Mesendoderm (in vitro differentiated cells): ENCODE results near the gene MAP2K4.

Experiments used
- DNase-seq: peaks from one replicate; pipeline ENCODE4 v3.0.0; 2013
- H2AK5ac ChIP-seq: 2 replicates; pipeline ENCODE4 v1.6.1; 2013; ENCODE audit warnings: low read length, inconsistent platforms
- H2BK120ac ChIP-seq: 2 replicates; pipeline ENCODE4 v1.6.1; 2013; ENCODE audit warnings: low read depth, mild to moderate bottlenecking, low read length, moderate library complexity, mixed read lengths
- H2BK15ac ChIP-seq: replicated peaks from 2 replicates; pipeline ENCODE4 v1.6.1; 2013; ENCODE audit warnings: low read depth, mild to moderate bottlenecking, moderate library complexity
- H2BK5ac ChIP-seq: 2 replicates; pipeline ENCODE4 v1.6.1; 2013; ENCODE audit warnings: low read length, inconsistent platforms
- H3K18ac ChIP-seq: 2 replicates; pipeline ENCODE4 v1.6.1; 2013; ENCODE audit warnings: mild to moderate bottlenecking, low read length, mixed read lengths
- H3K23ac ChIP-seq: one replicate; pipeline ENCODE4 v1.6.1; 2013; ENCODE audit warnings: low read length
- H3K27ac ChIP-seq: 2 replicates; pipeline ENCODE4 v1.5.1; 2013; ENCODE audit warnings: low read depth, mild to moderate bottlenecking, inconsistent platforms, low read length, moderate library complexity
- H3K27me3 ChIP-seq: 2 replicates; pipeline ENCODE4 v1.6.1; 2013; ENCODE audit warnings: low read length, control low read depth, mild to moderate bottlenecking, inconsistent platforms; ENCODE audit not compliant: insufficient read depth, poor library complexity
- H3K36me3 ChIP-seq: 2 replicates; pipeline ENCODE4 v1.6.1; 2013; ENCODE audit warnings: low read length, inconsistent platforms; ENCODE audit not compliant: control insufficient read depth, insufficient read depth
- H3K4ac ChIP-seq: one replicate; pipeline ENCODE4 v1.6.1; 2013; ENCODE audit warnings: low read depth, mild to moderate bottlenecking, low read length, moderate library complexity
- H3K4me1 ChIP-seq: 2 replicates; pipeline ENCODE4 v1.6.1; 2013; ENCODE audit warnings: low read depth, low read length, inconsistent platforms; ENCODE audit not compliant: control insufficient read depth
- H3K4me2 ChIP-seq: 2 replicates; pipeline ENCODE4 v1.6.1; 2013; ENCODE audit warnings: low read length
- H3K4me3 ChIP-seq: 2 replicates; pipeline ENCODE4 v1.5.1; 2013; ENCODE audit warnings: mild to moderate bottlenecking, low read length
- H3K56ac ChIP-seq: one replicate; pipeline ENCODE4 v1.6.1; 2013; ENCODE audit warnings: low read length
- H3K79me1 ChIP-seq: 2 replicates; pipeline ENCODE4 v1.6.1; 2013; ENCODE audit warnings: low read length, inconsistent platforms
- H3K79me2 ChIP-seq: 2 replicates; pipeline ENCODE4 v1.6.1; 2013; ENCODE audit warnings: mild to moderate bottlenecking, low read length; ENCODE audit not compliant: control insufficient read depth, insufficient read depth
- H3K9ac ChIP-seq: 2 replicates; pipeline ENCODE4 v1.6.1; 2013; ENCODE audit warnings: low read length, inconsistent platforms
- H4K5ac ChIP-seq: one replicate; pipeline ENCODE4 v1.6.1; 2013; ENCODE audit warnings: low read length
- H4K8ac ChIP-seq: one replicate; pipeline ENCODE4 v1.6.1; 2013; ENCODE audit warnings: low read depth, mild to moderate bottlenecking, control low read depth, low read length, moderate library complexity
- WGBS: extraction: QIAGEN DNeasy Blood & Tissue Kit; methylation state at CpG from one replicate; pipeline ENCODE4 v1.1.7; 2013; ENCODE audit warnings: low lambda C conversion rate, missing lambda C conversion rate; ENCODE audit not compliant: insufficient coverage; ENCODE audit errors: extremely low coverage; 5-methylcytosine and 5-hydroxymethylcytosine counted together

Gene MAP2K4

GRCh38 chr17:11986179-11986941, 34.3 kb upstream of the MAP2K4 start:
- Histone ChIP-seq H3K4me2 (no peak overlapping the region), H3K79me2 (no peaks in the 10 kb centered on the region), H3K27ac (no peak overlapping the region), H2BK120ac (peak overlapping the region; percentile 90), H3K23ac (no peak overlapping the region), H2BK5ac (no peak overlapping the region), H2AK5ac (no peak overlapping the region), H4K5ac (no peak overlapping the region), H3K56ac (peak overlapping the region; percentile 34), H3K18ac (peak overlapping the region; percentile 61), H3K9ac (no peak overlapping the region), H3K4ac (peak overlapping the region; percentile 12), H3K27me3 (no peaks in the 10 kb centered on the region), H3K4me1 (peaks cover 2% of the 10 kb centered on the region), H3K4me3 (no peak overlapping the region), H3K36me3 (no peaks in the 10 kb centered on the region), H4K8ac (no peak overlapping the region), H3K79me1 (no peaks in the 10 kb centered on the region), H2BK15ac (no peak overlapping the region)
- peak; percentile 67 for DNase-seq
- WGBS: no CpG with 5 or more reads among the region's 4 CpGs

GRCh38 chr17:11986942-11987329, 33.7 kb upstream of the MAP2K4 start:
- peaks cover 2% of the 10 kb centered on the region for H3K4me1 ChIP-seq
- no peaks in the 10 kb centered on the region for H3K27me3 ChIP-seq
- H3K79me1 ChIP-seq: no peaks in the 10 kb centered on the region
- WGBS: no CpG with 5 or more reads among the region's 5 CpGs
- no peak overlapping the region for H3K56ac ChIP-seq
- peak overlapping the region; percentile 90 for H2BK120ac ChIP-seq
- H3K4me3 ChIP-seq: no peak overlapping the region
- H4K5ac ChIP-seq: no peak overlapping the region
- no peak overlapping the region for H2AK5ac ChIP-seq
- peak overlapping the region; percentile 12 for H3K4ac ChIP-seq
- H3K9ac ChIP-seq: no peak overlapping the region
- H3K27ac ChIP-seq: no peak overlapping the region
- H3K23ac ChIP-seq: no peak overlapping the region
- H2BK5ac ChIP-seq: no peak overlapping the region
- no peak overlapping the region for H4K8ac ChIP-seq
- H3K4me2 ChIP-seq: no peak overlapping the region
- no peaks in the 10 kb centered on the region for H3K79me2 ChIP-seq
- peak; percentile 65 for DNase-seq
- no peaks in the 10 kb centered on the region for H3K36me3 ChIP-seq
- no peak overlapping the region for H2BK15ac ChIP-seq
- peak overlapping the region; percentile 61 for H3K18ac ChIP-seq

- Histone ChIP-seq H3K56ac (no peak overlapping the region), H3K9ac (no peak overlapping the region), H3K18ac (no peak overlapping the region), H4K8ac (no peak overlapping the region), H3K27me3 (no peaks in the 10 kb centered on the region), H2BK15ac (no peak overlapping the region), H3K36me3 (no peaks in the 10 kb centered on the region), H3K79me2 (no peaks in the 10 kb centered on the region), H2AK5ac (no peak overlapping the region), H3K27ac (no peak overlapping the region), H2BK120ac (no peak overlapping the region), H4K5ac (no peak overlapping the region), H3K4me1 (peaks cover 2% of the 10 kb centered on the region), H3K23ac (no peak overlapping the region), H2BK5ac (no peak overlapping the region), H3K4me3 (no peak overlapping the region), H3K4me2 (no peak overlapping the region), H3K4ac (no peak overlapping the region), H3K79me1 (no peaks in the 10 kb centered on the region)
- WGBS: no CpG with 5 or more reads among the region's 7 CpGs
- DNase-seq: no peak
Measured at GRCh38 chr17:11990363-11990983, 30.2 kb upstream of the MAP2K4 start.

GRCh38 chr17:11991461-11991860, 29.2 kb upstream of the MAP2K4 start:
- H3K18ac ChIP-seq: no peak overlapping the region
- H3K36me3 ChIP-seq: no peaks in the 10 kb centered on the region
- no peaks in the 10 kb centered on the region for H3K79me1 ChIP-seq
- no peak overlapping the region for H3K56ac ChIP-seq
- H3K79me2 ChIP-seq: no peaks in the 10 kb centered on the region
- no peak overlapping the region for H2BK5ac ChIP-seq
- peak; percentile 5 for DNase-seq
- no peak overlapping the region for H3K4me3 ChIP-seq
- no peak overlapping the region for H4K5ac ChIP-seq
- H4K8ac ChIP-seq: no peak overlapping the region
- no peak overlapping the region for H2BK15ac ChIP-seq
- no peak overlapping the region for H3K4me2 ChIP-seq
- H3K4me1 ChIP-seq: peaks cover 2% of the 10 kb centered on the region
- H2AK5ac ChIP-seq: no peak overlapping the region
- H3K27me3 ChIP-seq: no peaks in the 10 kb centered on the region
- WGBS: no CpG with 5 or more reads among the region's 4 CpGs
- no peak overlapping the region for H3K23ac ChIP-seq
- H2BK120ac ChIP-seq: no peak overlapping the region
- no peak overlapping the region for H3K9ac ChIP-seq
- H3K27ac ChIP-seq: no peak overlapping the region
- no peak overlapping the region for H3K4ac ChIP-seq

GRCh38 chr17:11996722-11997146, 23.9 kb upstream of the MAP2K4 start:
- H3K4me3 ChIP-seq: peak overlapping the region; percentile 55
- H3K27me3 ChIP-seq: no peaks in the 10 kb centered on the region
- no CpG with 5 or more reads among the region's 14 CpGs for WGBS
- no peak overlapping the region for H3K23ac ChIP-seq
- H2AK5ac ChIP-seq: no peak overlapping the region
- peak overlapping the region; percentile 94 for H3K56ac ChIP-seq
- peak overlapping the region; percentile 88 for H3K9ac ChIP-seq
- no peak overlapping the region for H2BK15ac ChIP-seq
- peak overlapping the region; percentile 70 for H3K27ac ChIP-seq
- H2BK120ac ChIP-seq: peak overlapping the region; percentile 8
- no peak overlapping the region for H4K5ac ChIP-seq
- no peak overlapping the region for H2BK5ac ChIP-seq
- H3K4me1 ChIP-seq: peaks cover 2% of the 10 kb centered on the region
- H4K8ac ChIP-seq: no peak overlapping the region
- H3K18ac ChIP-seq: peak overlapping the region; percentile 61
- peak overlapping the region; percentile 87 for H3K4me2 ChIP-seq
- DNase-seq: peak; percentile 56
- H3K79me1 ChIP-seq: no peaks in the 10 kb centered on the region
- H3K36me3 ChIP-seq: no peaks in the 10 kb centered on the region
- H3K4ac ChIP-seq: peak overlapping the region; percentile 77
- H3K79me2 ChIP-seq: no peaks in the 10 kb centered on the region
